HL-60 (cell line): Measurements from ENCODE around the gene WNT6.

ENCODE experiments used
- POLR2AphosphoS5 ChIP-seq: IDR thresholded peaks from 2 replicates; pipeline ENCODE4 v1.6.1; 2012; ENCODE audit warnings: low read depth
- TF ChIP-seq, protein P1 (sequence below): IDR thresholded peaks from one replicate; pipeline ENCODE4 v1.5.1; 2011; ENCODE audit warnings: low read length, control low read depth, inconsistent platforms; ENCODE audit not compliant: insufficient read depth

DNA sequence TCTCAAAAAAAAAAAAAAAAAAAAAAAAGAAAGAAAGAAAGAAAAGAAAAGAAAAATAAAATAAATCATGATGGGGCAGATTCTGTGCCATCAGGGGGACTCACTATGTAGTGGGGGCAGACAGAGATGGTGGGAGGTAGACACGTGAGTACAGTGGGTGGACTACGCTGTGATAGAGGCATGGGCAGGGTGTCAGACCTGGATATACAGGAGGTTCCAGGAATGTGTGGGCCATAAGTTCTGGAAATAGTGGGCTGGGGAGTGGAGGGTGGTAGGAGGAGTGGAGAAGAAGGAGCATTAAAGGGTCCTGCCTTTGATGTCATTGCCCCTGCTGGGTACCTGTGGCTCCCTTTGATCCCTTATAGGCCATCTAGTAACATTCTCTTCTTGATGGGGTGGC lies 8.8 kb upstream of the WNT6 start:
- TF ChIP-seq, protein P1, sequence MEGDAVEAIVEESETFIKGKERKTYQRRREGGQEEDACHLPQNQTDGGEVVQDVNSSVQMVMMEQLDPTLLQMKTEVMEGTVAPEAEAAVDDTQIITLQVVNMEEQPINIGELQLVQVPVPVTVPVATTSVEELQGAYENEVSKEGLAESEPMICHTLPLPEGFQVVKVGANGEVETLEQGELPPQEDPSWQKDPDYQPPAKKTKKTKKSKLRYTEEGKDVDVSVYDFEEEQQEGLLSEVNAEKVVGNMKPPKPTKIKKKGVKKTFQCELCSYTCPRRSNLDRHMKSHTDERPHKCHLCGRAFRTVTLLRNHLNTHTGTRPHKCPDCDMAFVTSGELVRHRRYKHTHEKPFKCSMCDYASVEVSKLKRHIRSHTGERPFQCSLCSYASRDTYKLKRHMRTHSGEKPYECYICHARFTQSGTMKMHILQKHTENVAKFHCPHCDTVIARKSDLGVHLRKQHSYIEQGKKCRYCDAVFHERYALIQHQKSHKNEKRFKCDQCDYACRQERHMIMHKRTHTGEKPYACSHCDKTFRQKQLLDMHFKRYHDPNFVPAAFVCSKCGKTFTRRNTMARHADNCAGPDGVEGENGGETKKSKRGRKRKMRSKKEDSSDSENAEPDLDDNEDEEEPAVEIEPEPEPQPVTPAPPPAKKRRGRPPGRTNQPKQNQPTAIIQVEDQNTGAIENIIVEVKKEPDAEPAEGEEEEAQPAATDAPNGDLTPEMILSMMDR, result no peak
- no peak for TF ChIP-seq POLR2AphosphoS5
